ENCODE results near the gene NPY4R.
"Not testable (repeated sequence)": the region's sequence is repeated elsewhere in the genome, so short reads cannot be mapped to it uniquely, and the experiment has no call there.

NPY4R gene

DNA sequence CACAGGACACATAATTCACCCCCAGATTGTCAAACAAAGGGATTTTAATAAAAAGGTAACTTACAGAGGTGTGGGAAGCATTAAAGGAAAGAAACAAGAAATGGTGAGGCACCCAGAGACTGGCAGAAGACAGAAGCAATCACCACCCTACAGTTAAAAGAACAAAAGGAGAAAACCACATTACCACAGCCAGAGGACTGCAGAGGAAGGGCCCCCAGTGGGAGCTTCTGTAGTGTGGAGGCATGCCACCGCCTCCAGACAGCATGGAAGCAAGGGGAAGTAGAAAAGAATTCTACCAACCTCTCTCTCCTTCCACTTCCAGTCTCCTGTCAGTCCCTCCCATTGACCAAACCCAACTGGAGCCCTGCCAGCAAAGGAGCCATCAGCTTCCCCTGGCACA lies 4.4 kb upstream of the NPY4R start:
- not testable (repeated sequence) for H2AFZ ChIP-seq (ENCODE audit: low read depth, low read length); H3K4me1 ChIP-seq (ENCODE audit: low read length); H3K27me3 ChIP-seq (ENCODE audit: low read depth, low read length); H3K4me3 ChIP-seq (ENCODE audit: low read length); H3K9ac ChIP-seq (ENCODE audit: low read length); H4K20me1 ChIP-seq (ENCODE audit: insufficient read depth, low read length); H3K36me3 ChIP-seq (replicated peaks; ENCODE audit: low read depth, low read length); H3K9me3 ChIP-seq (ENCODE audit: insufficient read depth, low read length); H3K27ac ChIP-seq (ENCODE audit: low read length); H3K79me2 ChIP-seq (ENCODE audit: low read length); H3K4me2 ChIP-seq (ENCODE audit: low read length)

DNA sequence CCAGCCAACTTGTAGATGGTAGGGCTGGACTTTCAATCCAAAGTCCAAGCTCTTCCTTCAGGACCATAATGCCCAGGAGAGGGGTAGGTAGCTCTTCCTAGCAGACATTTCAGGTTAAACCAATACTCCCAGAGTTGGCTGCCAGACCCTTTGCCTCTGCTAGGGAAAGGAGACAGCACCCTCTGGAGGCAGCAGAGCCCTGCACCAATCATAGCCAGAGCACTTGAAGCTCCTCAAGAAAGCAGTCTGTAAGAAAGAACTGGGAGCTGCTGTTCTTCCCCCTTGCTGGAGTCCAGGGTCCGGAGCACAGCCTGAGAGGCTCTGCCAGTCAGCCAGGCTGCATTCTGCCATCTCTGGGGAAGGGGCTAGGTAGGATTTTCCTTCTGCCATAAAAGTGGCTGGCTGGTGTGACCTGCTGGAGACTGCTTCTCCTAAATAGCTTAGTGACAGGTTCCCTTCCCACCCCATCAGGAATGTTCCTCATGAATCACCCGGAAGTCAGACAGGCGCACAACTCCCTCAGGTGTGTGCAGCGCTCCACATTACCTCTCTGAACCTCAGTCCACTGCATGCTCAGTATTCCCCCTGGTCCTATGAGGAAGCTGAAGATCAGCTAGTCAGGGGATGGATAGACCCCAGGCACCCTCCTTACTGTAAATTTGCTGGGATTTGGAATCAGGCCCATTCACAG lies 2.5 kb upstream of the NPY4R start:
- H3K27ac ChIP-seq (ENCODE audit: low read length): not testable (repeated sequence)

DNA sequence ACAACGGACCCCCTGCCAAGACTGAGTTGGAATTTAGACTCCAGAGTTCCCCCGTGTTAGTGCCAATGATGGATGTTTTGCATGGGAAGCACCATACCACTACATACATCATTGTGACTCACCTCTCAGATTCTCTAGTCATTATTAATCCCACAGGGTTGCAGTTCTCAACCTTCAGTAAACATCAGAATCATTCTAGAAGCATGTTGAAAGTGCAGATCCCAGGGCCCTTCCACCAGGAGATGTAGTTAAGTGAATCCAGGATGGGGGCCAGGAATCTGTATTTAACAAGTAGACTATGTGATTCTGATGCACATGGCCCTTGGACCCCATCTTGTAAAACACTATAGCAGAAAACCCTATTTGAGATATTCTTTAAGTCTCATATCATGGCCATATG lies 2.1 kb downstream of the NPY4R start:
- not testable (repeated sequence) for H3K4me1 ChIP-seq (ENCODE audit: low read length); H3K27me3 ChIP-seq (ENCODE audit: low read depth, low read length); H3K4me2 ChIP-seq (ENCODE audit: low read length); H4K20me1 ChIP-seq (ENCODE audit: insufficient read depth, low read length); H3K79me2 ChIP-seq (ENCODE audit: low read length); H2AFZ ChIP-seq (ENCODE audit: low read depth, low read length); H3K4me3 ChIP-seq (ENCODE audit: low read length); H3K36me3 ChIP-seq (replicated peaks; ENCODE audit: low read depth, low read length); H3K9ac ChIP-seq (ENCODE audit: low read length); H3K27ac ChIP-seq (ENCODE audit: low read length); H3K9me3 ChIP-seq (ENCODE audit: insufficient read depth, low read length)

More for the DNA sequence above, 2.5 kb upstream of the NPY4R start:
- TF ChIP-seq, protein P1, sequence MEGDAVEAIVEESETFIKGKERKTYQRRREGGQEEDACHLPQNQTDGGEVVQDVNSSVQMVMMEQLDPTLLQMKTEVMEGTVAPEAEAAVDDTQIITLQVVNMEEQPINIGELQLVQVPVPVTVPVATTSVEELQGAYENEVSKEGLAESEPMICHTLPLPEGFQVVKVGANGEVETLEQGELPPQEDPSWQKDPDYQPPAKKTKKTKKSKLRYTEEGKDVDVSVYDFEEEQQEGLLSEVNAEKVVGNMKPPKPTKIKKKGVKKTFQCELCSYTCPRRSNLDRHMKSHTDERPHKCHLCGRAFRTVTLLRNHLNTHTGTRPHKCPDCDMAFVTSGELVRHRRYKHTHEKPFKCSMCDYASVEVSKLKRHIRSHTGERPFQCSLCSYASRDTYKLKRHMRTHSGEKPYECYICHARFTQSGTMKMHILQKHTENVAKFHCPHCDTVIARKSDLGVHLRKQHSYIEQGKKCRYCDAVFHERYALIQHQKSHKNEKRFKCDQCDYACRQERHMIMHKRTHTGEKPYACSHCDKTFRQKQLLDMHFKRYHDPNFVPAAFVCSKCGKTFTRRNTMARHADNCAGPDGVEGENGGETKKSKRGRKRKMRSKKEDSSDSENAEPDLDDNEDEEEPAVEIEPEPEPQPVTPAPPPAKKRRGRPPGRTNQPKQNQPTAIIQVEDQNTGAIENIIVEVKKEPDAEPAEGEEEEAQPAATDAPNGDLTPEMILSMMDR (IDR thresholded peaks at IDR 0.05; ENCODE audit: low read depth, low read length): 0 out of 2 replicates have a peak, but pooled peaks have one; percentile 12
- H3K4me2 ChIP-seq (ENCODE audit: low read length); H3K4me3 ChIP-seq (ENCODE audit: low read length); H3K36me3 ChIP-seq (replicated peaks; ENCODE audit: low read depth, low read length); H2AFZ ChIP-seq (ENCODE audit: low read depth, low read length); H4K20me1 ChIP-seq (ENCODE audit: insufficient read depth, low read length); H3K9ac ChIP-seq (ENCODE audit: low read length); H3K79me2 ChIP-seq (ENCODE audit: low read length); H3K27me3 ChIP-seq (ENCODE audit: low read depth, low read length); H3K9me3 ChIP-seq (ENCODE audit: insufficient read depth, low read length); H3K4me1 ChIP-seq (ENCODE audit: low read length): not testable (repeated sequence)

DNA sequence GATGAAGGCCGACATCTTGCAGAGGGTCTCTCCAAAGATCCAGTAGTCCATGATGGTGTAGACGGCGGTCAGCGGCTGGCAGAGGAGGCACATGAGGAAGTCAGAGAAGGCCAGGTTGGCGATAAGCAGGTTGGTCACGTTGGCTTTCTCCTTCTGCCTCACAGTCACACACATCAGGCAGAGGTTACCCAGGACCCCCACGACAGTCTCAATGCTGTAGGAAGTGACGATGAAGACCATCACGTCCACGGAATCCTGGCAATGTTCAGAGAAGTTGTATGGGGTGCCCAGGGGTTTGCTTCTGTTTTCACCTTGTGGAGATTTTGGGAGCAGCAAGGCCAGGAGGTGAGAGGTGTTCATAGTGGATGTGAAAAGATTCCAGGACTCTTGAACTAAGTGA lies 3.5 kb downstream of the NPY4R start:
- not testable (repeated sequence) for H3K9ac ChIP-seq (ENCODE audit: low read length); H3K4me3 ChIP-seq (ENCODE audit: low read length); H3K79me2 ChIP-seq (ENCODE audit: low read length); H3K36me3 ChIP-seq (replicated peaks; ENCODE audit: low read depth, low read length); H3K27ac ChIP-seq (ENCODE audit: low read length); H3K27me3 ChIP-seq (ENCODE audit: low read depth, low read length); H2AFZ ChIP-seq (ENCODE audit: low read depth, low read length); H3K4me2 ChIP-seq (ENCODE audit: low read length); H3K4me1 ChIP-seq (ENCODE audit: low read length); H4K20me1 ChIP-seq (ENCODE audit: insufficient read depth, low read length); H3K9me3 ChIP-seq (ENCODE audit: insufficient read depth, low read length)

DNA sequence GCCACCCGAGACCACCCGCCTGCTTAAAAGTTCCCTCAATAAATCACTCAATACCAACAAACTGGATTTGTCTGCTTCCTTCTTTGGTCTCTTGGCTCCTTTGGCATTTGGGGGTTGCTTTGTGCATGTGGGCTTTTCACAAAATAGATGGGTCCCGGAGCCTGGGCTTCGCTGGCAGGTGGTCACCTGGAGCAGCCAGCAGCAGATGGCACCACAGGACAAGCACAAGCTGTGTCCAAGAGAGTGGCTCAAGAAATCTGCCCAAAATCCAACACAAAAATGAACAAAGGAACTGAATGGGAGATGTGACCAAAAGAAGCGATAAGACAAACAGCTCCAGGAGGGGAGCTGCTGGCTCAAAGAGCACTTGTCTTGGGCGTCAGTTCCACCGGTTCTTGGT lies 6.2 kb downstream of the NPY4R start:
- H3K36me3 ChIP-seq (replicated peaks; ENCODE audit: low read depth, low read length); H3K9me3 ChIP-seq (ENCODE audit: insufficient read depth, low read length); H3K4me1 ChIP-seq (ENCODE audit: low read length); H3K27ac ChIP-seq (ENCODE audit: low read length); H2AFZ ChIP-seq (ENCODE audit: low read depth, low read length); H3K4me2 ChIP-seq (ENCODE audit: low read length); H3K27me3 ChIP-seq (ENCODE audit: low read depth, low read length); H3K79me2 ChIP-seq (ENCODE audit: low read length); H3K9ac ChIP-seq (ENCODE audit: low read length); H4K20me1 ChIP-seq (ENCODE audit: insufficient read depth, low read length); H3K4me3 ChIP-seq (ENCODE audit: low read length): not testable (repeated sequence)

DNA sequence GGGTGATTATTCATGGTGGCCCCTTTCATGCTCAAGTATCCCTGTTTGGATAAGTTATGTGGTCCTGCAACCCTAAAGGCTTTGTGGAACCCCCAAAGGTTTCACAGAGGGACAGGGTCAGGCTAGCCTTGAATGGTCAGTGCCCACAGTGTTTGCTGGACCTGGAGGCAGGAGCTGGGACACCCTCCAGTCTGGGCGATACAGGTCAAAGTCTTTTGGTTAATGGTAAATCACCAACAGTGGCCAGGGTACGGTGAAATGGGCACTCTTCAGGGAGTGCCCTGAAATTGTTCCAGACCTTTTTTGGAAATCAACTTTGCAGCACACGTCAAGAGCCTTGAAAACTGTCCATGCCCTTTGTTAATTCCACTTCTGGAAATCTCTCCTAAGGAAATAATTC lies 8.7 kb downstream of the NPY4R start:
- H3K79me2 ChIP-seq (ENCODE audit: low read length); H3K4me1 ChIP-seq (ENCODE audit: low read length); H2AFZ ChIP-seq (ENCODE audit: low read depth, low read length); H3K4me2 ChIP-seq (ENCODE audit: low read length); H3K36me3 ChIP-seq (replicated peaks; ENCODE audit: low read depth, low read length); H4K20me1 ChIP-seq (ENCODE audit: insufficient read depth, low read length); H3K9me3 ChIP-seq (ENCODE audit: insufficient read depth, low read length); H3K9ac ChIP-seq (ENCODE audit: low read length); H3K4me3 ChIP-seq (ENCODE audit: low read length); H3K27me3 ChIP-seq (ENCODE audit: low read depth, low read length); H3K27ac ChIP-seq (ENCODE audit: low read length): not testable (repeated sequence)

DNA sequence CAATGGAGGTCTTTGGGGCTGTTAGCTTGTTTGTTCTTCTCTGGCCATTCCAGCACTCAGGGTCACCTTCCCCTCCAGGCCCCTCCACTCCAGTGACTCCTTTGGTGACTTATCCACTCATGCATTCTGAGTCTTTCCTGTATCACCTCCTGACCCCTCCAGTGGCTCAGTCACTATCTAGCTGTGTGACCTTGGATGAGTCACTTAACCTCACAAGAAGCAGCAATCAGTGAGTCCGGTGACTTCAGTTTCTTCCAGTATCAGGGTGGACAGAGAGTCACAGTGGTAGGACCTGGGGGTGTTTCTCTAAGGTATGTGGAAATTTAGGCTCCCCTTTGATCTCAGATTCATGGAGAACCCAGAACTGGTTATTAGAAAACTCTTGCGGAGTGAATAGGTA lies 9.8 kb downstream of the NPY4R start:
- H4K20me1 ChIP-seq (ENCODE audit: insufficient read depth, low read length); H3K4me3 ChIP-seq (ENCODE audit: low read length); H3K36me3 ChIP-seq (replicated peaks; ENCODE audit: low read depth, low read length); H3K4me2 ChIP-seq (ENCODE audit: low read length); H3K4me1 ChIP-seq (ENCODE audit: low read length); H3K9me3 ChIP-seq (ENCODE audit: insufficient read depth, low read length); H2AFZ ChIP-seq (ENCODE audit: low read depth, low read length); H3K9ac ChIP-seq (ENCODE audit: low read length); H3K79me2 ChIP-seq (ENCODE audit: low read length); H3K27me3 ChIP-seq (ENCODE audit: low read depth, low read length); H3K27ac ChIP-seq (ENCODE audit: low read length): not testable (repeated sequence)

DNA sequence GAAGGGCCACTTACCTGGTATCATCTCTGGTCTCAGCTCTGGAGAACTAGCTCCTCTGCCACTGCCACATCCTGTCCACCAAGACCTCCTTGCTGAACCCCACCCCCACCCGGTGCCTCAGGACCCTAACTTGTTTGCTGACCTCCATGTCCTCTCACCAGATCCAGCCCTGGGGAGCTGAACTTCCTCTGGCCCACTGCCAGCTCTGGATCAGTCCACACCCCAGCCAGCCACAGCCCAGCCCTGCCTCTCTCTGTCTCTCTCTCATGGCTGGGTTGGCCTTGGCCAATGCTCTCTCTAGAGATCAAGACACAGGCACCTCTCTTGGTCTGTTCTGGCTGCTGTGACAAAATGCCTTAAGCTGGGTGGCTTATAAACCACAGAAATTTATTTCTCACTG lies 14.4 kb downstream of the NPY4R start:
- H3K79me2 ChIP-seq (ENCODE audit: low read length); H3K4me2 ChIP-seq (ENCODE audit: low read length); H3K27me3 ChIP-seq (ENCODE audit: low read depth, low read length); H3K9ac ChIP-seq (ENCODE audit: low read length); H3K4me1 ChIP-seq (ENCODE audit: low read length); H3K4me3 ChIP-seq (ENCODE audit: low read length); H3K27ac ChIP-seq (ENCODE audit: low read length); H2AFZ ChIP-seq (ENCODE audit: low read depth, low read length); H4K20me1 ChIP-seq (ENCODE audit: insufficient read depth, low read length); H3K36me3 ChIP-seq (replicated peaks; ENCODE audit: low read depth, low read length); H3K9me3 ChIP-seq (ENCODE audit: insufficient read depth, low read length): not testable (repeated sequence)

DNA sequence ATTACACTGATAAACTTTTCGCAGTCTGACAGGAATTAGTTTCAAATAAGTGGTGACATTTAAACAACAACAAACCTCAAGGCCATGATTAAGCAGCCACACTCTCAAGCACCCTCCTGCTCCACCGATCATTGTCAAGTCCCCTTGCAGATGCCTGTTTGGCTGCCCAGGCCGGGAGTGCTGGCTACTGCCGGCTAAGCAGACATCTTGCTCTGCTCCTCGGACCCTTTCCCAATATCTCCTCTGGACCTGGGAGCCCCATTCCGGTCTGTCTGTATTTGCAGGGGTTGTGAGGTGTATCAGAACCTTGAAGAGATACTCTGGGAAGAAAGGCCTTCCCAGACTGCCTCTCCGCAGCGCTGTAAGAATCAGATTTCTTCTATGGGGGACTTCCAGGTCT lies 14.9 kb downstream of the NPY4R start:
- H3K4me2 ChIP-seq (ENCODE audit: low read length); H3K27ac ChIP-seq (ENCODE audit: low read length); H3K27me3 ChIP-seq (ENCODE audit: low read depth, low read length); H3K36me3 ChIP-seq (replicated peaks; ENCODE audit: low read depth, low read length); H2AFZ ChIP-seq (ENCODE audit: low read depth, low read length); H3K9ac ChIP-seq (ENCODE audit: low read length); H3K9me3 ChIP-seq (ENCODE audit: insufficient read depth, low read length); H4K20me1 ChIP-seq (ENCODE audit: insufficient read depth, low read length); H3K79me2 ChIP-seq (ENCODE audit: low read length); H3K4me3 ChIP-seq (ENCODE audit: low read length); H3K4me1 ChIP-seq (ENCODE audit: low read length): not testable (repeated sequence)

Measured in OCI-LY3 (cell line).